ENCODE data around the gene HSPA1A. TPM values are rescaled to one million over a fixed set of nuclear protein-coding genes. Genes with fewer than 3 reads are reported as not detected.

The HSPA1A gene
- total RNA-seq, 1 experiment from 2014 or later, result 57.2 TPM

- POLR2A ChIA-PET, result no interaction called here
- Mint-ChIP-seq H3K4me1 (0 out of 2 replicates have a peak, but pooled peaks cover 2% of the 10 kb centered on the region), H3K36me3 (peaks cover 20% of the 10 kb centered on the region), H3K9me3 (no peaks in the 10 kb centered on the region), H3K4me3 (no peak overlapping the region), H3K27me3 (ENCODE audit: low read depth) (no peaks in the 10 kb centered on the region), H3K27ac (no peak overlapping the region)
- no peak for TF ChIP-seq TEAD4 (CRISPR knock-in tag; IDR thresholded peaks at IDR 0.05)
- ATAC-seq, result no peak
- CTCF ChIA-PET, result interaction anchor here (0.6 to 1.5 kb wide), 5 partner anchors 9 to 55 kb away, joined by 3 to 6 read pairs (median 4); partner anchors contain the start of gene LSM2
- DNase-seq (ENCODE audit: low spot score), result no peak
These were observed 36.1 kb upstream of the HSPA1A start for GRCh38 chr6:31778999-31779885.

DNA sequence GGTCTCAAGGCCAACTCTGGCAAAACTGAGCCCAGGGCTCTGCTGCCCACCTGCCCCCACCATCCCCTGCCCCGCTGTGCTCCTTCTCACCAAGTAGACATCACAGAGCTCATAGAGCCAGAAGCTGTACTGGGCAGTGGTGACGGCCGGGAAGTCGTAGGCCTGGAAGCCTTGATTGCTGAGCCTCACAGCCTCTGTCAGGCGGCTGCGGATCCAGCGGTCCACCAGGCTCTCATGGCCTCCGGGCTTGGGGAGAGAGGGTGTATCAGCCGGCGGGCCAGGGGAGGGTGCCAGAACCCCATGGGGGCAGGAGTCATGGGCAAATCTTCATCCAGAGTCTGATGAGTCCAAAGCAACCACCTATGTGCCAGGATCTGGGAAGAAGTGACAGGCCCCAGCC is 35.4 kb upstream of the HSPA1A start:
- CTCF ChIA-PET, result interaction anchor here (1.1 to 1.5 kb wide), 4 partner anchors 10 to 142 kb away, joined by 3 to 6 read pairs (median 4); partner anchors contain the start of gene LSM2

GRCh38 chr6:31780507-31781243 is 34.7 kb upstream of the HSPA1A start:
- ATAC-seq (no peak), DNase-seq (ENCODE audit: low spot score) (no peak)
- ChIA-PET POLR2A (interaction anchor here (0.6 kb wide), 1 partner anchor 76 kb away, joined by 4 read pairs; no protein-coding TSS in a partner anchor), CTCF (interaction anchor here (1.1 to 1.5 kb wide), 3 partner anchors 11 to 143 kb away, joined by 3 to 4 read pairs (median 4); partner anchors contain the start of gene LSM2)
- 0 out of 2 replicates have a peak, but pooled peaks cover 2% of the 10 kb centered on the region for H3K4me1 Mint-ChIP-seq
- H3K36me3 Mint-ChIP-seq, result peaks cover 31% of the 10 kb centered on the region
- H3K27me3 Mint-ChIP-seq (ENCODE audit: low read depth), result no peaks in the 10 kb centered on the region
- no peaks in the 10 kb centered on the region for H3K9me3 Mint-ChIP-seq
- no peak overlapping the region for H3K4me3 Mint-ChIP-seq
- no peak overlapping the region; the same call in 1 of the 2 replicates for H3K27ac Mint-ChIP-seq
- TF ChIP-seq FOXP1 (CRISPR knock-in tag; IDR thresholded peaks at IDR 0.05; ENCODE audit: borderline replicate concordance) (no peak), ZNF671 (CRISPR knock-in tag; IDR thresholded peaks at IDR 0.05) (no peak), JAZF1 (CRISPR knock-in tag; IDR thresholded peaks at IDR 0.05) (no peak), NR1H2 (CRISPR knock-in tag; IDR thresholded peaks at IDR 0.05) (no peak), AFF4 (CRISPR knock-in tag; IDR thresholded peaks at IDR 0.05; ENCODE audit: borderline replicate concordance) (no peak), ATF1 (CRISPR knock-in tag; IDR thresholded peaks at IDR 0.05) (no peak), ZBTB21 (CRISPR knock-in tag; IDR thresholded peaks at IDR 0.05; ENCODE audit: borderline replicate concordance) (no peak)
- TF ChIP-seq, protein P1, sequence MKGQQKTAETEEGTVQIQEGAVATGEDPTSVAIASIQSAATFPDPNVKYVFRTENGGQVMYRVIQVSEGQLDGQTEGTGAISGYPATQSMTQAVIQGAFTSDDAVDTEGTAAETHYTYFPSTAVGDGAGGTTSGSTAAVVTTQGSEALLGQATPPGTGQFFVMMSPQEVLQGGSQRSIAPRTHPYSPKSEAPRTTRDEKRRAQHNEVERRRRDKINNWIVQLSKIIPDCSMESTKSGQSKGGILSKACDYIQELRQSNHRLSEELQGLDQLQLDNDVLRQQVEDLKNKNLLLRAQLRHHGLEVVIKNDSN (CRISPR knock-in tag; IDR thresholded peaks at IDR 0.05), result no peak

More for the DNA sequence above, 35.4 kb upstream of the HSPA1A start:
- no peak overlapping the region for H3K4me3 Mint-ChIP-seq
- H3K4me1 Mint-ChIP-seq, result 0 out of 2 replicates have a peak, but pooled peaks cover 2% of the 10 kb centered on the region
- H3K27me3 Mint-ChIP-seq (ENCODE audit: low read depth), result no peaks in the 10 kb centered on the region
- no peak overlapping the region for H3K27ac Mint-ChIP-seq
- DNase-seq (ENCODE audit: low spot score) (no peak), ATAC-seq (no peak)
- no peaks in the 10 kb centered on the region for H3K9me3 Mint-ChIP-seq
- POLR2A ChIA-PET, result interaction anchor here (0.6 kb wide), 1 partner anchor 77 kb away, joined by 4 read pairs; no protein-coding TSS in a partner anchor
- H3K36me3 Mint-ChIP-seq, result peaks cover 27% of the 10 kb centered on the region
- TF ChIP-seq ZNF232 (CRISPR knock-in tag; IDR thresholded peaks at IDR 0.05) (no peak), GRHL2 (CRISPR knock-in tag; IDR thresholded peaks at IDR 0.05; ENCODE audit: insufficient replicate concordance, severe bottlenecking) (no peak), MXD4 (CRISPR knock-in tag; IDR thresholded peaks at IDR 0.05; ENCODE audit: borderline replicate concordance) (no peak), EMX1 (CRISPR knock-in tag; IDR thresholded peaks at IDR 0.05) (no peak), KAT7 (CRISPR knock-in tag; IDR thresholded peaks at IDR 0.05; ENCODE audit: borderline replicate concordance) (no peak), E2F5 (CRISPR knock-in tag; IDR thresholded peaks at IDR 0.05) (no peak), CBFB (CRISPR knock-in tag; IDR thresholded peaks at IDR 0.05; ENCODE audit: low read depth) (no peak), NR1H2 (CRISPR knock-in tag; IDR thresholded peaks at IDR 0.05) (no peak), ATF1 (CRISPR knock-in tag; IDR thresholded peaks at IDR 0.05) (no peak), CTCF (IDR thresholded peaks at IDR 0.05) (no peak), FOXP1 (CRISPR knock-in tag; IDR thresholded peaks at IDR 0.05; ENCODE audit: borderline replicate concordance) (no peak), ZNF396 (CRISPR knock-in tag; IDR thresholded peaks at IDR 0.05; ENCODE audit: borderline replicate concordance) (no peak)
- TF ChIP-seq, protein P2, sequence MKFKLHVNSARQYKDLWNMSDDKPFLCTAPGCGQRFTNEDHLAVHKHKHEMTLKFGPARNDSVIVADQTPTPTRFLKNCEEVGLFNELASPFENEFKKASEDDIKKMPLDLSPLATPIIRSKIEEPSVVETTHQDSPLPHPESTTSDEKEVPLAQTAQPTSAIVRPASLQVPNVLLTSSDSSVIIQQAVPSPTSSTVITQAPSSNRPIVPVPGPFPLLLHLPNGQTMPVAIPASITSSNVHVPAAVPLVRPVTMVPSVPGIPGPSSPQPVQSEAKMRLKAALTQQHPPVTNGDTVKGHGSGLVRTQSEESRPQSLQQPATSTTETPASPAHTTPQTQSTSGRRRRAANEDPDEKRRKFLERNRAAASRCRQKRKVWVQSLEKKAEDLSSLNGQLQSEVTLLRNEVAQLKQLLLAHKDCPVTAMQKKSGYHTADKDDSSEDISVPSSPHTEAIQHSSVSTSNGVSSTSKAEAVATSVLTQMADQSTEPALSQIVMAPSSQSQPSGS (CRISPR knock-in tag; IDR thresholded peaks at IDR 0.05; ENCODE audit: borderline replicate concordance, low read depth), result no peak

All from WTC11 (cell line).